Stimulated activated CD8-positive, alpha-beta memory T cell treated with anti-CD3 and anti-CD28 coated beads, Interleukin-15, amount 100 ng/mL, for 4 hours (primary cell): ENCODE data around the gene DHRS13.
A peak's percentile ranks its signal among the peaks of the same experiment; 100 is the strongest.
"Not testable (repeated sequence)": the region's sequence is repeated elsewhere in the genome, so short reads cannot be mapped to it uniquely, and the experiment has no call there.

Experiments
- DNase-seq, 2 donors: peaks; one replicate each; pipeline ENCODE4 v3.0.0-alpha.2; 2020; ENCODE audit warnings: low read depth in 2 of 2

DHRS13 gene

DNA sequence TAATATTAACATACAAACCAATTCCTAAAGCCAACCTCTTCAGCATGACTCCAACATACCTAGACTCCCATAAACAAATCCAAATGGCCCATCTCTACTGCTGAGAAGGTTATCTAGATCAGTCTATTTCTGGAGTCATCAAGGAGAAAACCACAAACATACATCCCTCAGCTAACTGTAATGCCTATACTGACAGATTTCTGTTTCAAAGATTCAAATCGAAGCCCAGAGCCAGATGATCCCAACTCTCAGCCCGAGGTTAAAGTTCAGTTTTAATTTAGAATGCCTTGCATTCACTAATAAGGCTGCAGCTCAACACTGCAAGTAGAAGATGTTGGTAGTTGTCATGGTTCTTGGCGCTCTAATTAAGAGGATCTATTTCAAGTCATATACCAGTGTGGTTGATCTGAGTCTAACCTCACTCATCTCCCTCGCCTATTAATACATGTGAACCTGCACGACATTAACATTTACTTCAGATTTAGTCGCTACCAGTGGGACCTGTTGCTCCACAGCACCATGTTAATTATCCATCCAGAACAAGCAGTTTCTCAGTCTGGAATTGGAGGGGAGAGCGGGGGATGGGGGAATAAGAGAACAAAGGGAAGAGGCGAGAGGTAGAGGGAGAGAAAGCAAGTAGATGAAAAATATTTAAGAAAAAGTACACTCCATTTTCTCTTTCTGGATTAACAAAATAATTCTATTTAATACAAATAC is 33.0 kb upstream of the DHRS13 start:
- DNase-seq: no peak

DNA sequence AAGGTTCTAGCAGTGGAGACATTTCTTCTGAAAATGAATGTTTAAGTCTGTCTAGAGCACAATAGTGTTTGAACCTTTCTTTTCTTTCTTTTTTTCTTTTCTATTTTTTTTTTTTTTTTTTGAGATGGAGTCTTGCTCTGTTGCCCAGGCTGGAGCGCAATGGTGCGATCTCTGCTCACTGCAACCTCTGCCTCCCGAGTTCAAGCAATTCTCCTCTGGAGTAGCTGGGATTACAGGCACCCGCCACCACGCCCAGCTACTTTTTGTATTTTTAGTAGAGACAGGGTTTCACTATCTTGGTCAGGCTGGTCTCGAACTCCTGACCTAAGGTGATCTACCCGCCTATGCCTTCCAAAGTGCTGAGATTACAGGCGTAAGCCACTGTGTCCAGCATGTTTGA is 31.6 kb upstream of the DHRS13 start:
- DNase-seq: not testable (repeated sequence)

DNA sequence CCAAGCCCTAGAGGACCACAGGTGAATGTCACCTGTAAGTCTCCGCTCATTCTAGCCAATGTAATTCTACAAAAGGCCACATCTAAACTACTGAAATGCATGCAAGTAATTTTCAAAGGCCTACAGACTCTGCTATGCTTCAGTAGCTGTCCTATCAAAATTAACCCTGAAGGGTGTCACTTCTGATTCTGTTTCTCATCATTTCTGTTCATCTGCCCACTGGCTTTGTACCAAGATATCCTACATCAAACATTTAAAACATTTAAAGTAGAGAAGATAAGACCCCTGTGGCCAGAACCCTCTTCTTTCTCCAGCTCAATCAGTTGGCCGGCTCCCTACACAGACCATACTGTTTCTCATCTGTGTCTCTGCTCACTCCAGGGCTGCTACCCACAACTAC is 26.9 kb upstream of the DHRS13 start:
- DNase-seq: no peak

DNA sequence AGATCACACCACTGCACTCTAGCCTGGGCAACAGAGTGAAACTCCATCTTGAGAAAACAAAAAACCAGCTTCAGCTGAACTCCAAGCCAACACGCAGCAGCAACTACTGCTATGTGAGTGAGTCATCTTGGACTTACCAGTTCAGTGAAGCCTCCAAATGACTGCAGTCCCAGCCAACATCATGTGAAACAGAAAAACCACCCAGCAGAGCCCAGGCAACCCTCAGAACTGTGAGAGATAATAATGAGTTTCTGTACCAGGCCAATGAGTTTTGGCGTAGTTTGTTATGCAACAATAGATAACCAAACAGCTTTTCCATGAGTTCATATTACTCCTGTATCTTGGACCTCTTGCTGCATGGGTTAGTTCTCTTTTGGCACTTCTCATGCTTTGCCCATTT is 25.2 kb upstream of the DHRS13 start:
- no peak for DNase-seq

DNA sequence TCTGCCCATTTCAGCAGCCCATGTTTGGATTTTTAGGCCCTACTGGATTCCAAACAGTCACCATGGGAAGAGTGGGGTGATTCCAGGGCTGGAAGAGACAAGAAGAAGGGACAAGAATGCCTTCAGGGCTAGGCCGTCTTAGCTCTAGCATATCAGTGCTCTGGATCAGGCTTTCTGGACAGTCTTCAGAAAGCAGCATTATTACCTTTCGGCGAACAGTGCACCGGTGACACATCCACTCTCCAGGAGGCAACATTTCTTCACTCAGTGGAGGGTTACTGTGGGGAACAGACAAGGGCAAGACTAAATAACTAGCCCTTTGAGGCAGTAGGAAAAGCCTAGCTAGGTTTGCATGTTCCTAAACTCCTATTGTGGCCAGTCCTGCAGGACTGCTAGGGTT is 23.9 kb upstream of the DHRS13 start:
- no peak for DNase-seq

DNA sequence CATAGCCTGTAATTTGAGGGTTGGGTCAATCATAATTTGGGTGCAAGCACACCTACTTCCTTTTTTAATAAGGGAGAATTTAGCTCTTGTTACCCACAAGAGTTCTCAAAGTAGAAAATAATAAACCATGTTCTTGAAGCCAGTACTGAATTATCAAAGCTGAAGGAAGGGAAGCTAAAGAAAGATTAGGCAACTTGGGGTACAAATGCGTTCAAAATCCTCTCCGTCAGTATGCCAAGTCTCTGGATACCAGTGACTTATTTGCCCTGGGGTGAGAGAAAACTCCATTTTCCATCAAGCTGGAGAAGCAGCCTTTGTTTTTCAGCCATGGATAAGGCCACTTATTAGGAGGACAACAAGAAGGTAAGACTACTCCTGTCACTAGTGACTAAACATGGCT is 23.5 kb upstream of the DHRS13 start:
- no peak for DNase-seq

DNA sequence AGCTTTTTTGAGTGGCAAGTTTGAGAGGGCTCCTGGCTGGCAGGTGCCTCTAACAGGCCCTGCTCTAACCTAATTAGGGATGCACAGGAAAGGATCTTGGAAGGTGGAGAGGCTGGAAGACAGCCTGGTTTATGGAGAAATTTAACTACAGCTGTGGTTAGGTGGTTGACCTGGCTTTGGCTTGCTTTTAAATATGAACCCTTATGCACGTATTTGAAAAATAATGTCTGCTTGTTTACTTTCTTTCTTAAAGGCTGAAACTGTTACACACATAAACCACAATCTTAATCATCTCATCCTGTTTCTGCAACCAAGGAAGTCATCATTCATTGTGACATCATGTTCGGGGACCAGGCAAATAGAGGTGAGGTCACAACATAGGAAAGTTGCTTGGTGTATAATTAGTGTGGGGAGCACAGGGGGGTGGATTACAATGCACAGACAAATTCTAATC is 23.1 kb upstream of the DHRS13 start:
- DNase-seq: peak in 1 of 2 donors; percentile 43

DNA sequence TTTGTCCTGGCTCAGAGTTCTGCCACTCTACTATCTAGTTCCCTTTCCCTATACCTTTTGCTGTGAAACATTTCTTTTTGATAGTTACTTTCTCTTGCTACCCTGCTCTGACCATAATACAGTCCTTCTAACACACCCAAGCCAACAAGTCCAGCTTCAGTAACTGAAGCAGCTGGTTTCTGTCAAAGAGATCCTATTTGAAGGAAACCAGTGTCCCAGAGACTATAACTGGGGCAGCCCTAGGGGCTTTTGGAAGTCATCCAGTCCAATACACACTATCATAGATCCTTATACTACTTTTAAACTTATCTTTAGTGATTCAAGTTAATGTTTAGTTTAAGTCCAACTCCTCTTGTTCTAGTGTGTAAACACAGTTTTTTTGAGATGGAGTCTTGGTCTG is 17.3 kb upstream of the DHRS13 start:
- DNase-seq: no peak

DNA sequence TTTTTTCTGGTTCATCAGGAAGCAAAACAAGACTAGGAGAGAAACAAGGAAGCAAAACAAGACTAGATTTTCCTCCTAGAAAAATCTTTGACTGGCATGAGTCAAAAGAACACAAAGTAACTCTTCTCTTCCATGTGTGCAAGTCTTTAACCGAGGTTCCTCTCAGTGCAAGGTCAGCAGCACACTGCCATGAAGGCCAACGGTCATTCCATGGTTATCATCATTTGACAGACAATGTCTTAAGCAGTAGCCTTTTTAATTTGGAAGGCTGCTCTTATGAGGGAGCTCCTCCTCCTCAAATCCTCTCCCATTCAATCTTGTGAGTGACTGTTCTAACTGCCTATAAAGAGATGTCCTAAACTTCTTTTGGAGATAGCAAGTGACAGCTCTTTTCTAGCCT is 15.4 kb upstream of the DHRS13 start:
- DNase-seq: no peak

DNA sequence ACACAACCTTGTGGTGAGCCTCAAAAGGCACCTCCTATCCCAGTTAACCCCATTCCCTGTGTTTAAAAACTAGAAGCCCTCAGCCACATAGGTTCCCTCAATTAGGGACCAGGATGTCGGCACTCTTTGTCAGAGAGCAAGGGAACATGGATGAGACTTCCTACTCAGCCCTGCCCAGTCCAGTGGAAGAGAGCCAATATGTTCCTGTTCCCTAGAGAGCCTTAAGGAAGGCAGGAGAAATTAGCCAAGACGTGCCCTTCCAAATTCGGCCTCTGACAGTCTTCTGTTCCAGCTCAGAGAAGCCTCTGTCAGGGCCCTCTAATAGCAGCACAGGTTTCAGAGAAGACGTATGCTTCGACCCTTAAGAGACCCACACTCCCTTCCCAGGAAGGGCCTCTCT is 14.6 kb upstream of the DHRS13 start:
- DNase-seq: no peak

DNA sequence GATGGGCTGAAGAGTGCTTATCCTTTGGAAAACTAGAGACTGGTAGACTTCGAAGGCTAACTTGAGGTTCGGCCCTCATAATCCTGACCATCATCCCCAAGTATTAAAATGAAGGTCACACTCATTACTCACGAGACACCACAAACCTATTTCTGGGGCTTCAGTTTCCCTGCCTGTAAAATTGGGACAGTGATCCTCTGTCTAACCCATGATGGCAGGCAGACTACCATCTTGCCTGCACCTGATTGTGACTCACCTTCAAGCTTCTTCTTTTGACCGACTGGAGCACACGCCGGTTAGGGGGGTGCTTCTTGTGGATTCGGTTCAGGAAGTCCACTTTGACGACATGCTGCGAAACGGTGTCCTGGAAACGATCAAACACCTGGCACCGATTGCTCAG is 14.2 kb upstream of the DHRS13 start:
- DNase-seq: no peak

DNA sequence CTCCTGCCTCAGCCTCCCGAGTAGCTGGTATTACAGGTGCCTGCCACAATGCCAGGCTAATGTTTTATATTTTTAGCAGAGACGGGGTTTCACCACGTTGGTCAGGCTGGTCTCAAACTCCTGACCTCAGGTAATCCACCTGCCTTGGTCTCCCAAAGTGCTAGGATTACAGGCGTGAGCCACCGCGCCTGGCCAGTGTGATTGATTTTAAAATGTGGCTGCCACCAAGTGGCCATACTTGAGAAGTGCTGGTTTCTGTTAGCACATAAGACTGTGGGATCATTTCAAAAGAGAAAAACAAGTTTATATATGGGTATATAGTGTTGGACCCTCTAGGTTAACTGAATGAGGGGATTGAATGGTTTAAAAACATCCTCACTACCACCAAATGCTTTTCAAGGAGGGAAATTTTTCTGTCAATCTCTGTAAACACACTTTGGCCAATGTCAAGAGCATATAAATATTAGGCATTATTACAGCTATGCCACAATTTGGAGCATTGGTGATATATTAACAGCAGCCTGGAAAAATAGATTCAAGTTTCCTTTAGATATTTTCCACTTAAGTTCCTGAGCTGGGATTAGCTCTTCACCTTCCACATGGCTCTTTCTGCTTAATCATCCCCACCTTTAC is 13.5 kb upstream of the DHRS13 start:
- DNase-seq: no peak

DNA sequence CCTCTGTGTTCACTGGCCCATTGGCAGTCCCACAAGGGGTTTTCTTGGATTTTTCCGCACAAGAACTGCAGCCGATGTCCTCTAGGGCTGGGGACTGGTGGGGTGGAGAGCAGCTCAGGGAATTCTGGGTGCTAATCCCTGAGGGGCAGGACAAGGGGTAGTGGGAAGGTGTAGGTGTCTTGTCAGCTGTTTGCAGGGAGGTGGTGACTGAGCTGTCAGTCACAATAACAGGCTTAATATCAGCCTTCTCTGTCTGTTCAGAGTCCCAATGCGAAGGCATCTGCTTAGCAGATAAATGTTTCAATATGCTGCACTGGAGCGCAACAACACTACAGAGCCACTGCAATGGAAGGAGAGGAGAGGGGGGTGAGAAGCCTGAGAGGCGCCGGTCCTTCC is 10.1 kb upstream of the DHRS13 start:
- no peak for DNase-seq

DNA sequence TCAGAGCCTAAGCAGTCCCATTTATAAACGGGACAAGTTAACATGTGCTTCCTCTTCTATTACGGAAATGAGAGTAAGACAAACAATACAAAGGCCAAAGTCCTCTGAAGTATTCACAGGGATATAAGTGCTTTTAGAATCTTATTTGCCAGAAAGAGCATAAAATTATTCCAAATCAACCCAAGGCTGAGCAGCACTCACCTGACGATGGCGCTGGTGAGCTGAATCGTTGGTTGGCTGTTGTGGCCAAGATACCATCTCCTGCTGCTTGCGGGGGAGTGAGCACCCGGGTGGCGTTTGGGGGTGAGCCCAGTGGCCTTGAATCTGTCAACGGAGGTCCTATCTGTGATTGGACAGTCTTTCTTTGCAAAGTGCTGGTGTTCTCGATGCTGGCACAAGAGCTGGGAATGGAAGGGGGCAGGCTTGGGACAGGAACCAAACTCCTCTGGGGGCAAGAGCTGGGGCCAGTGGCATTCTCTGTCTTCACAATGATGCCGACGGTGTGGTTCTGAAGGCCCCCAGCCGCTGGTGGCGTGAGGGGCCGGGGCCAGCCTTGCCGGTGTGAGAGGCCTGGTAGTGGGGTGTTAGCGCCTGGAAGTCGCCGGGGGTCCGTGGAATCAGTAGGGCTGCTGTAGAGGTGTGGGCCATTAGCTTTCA is 9.5 kb upstream of the DHRS13 start:
- DNase-seq: no peak

DNA sequence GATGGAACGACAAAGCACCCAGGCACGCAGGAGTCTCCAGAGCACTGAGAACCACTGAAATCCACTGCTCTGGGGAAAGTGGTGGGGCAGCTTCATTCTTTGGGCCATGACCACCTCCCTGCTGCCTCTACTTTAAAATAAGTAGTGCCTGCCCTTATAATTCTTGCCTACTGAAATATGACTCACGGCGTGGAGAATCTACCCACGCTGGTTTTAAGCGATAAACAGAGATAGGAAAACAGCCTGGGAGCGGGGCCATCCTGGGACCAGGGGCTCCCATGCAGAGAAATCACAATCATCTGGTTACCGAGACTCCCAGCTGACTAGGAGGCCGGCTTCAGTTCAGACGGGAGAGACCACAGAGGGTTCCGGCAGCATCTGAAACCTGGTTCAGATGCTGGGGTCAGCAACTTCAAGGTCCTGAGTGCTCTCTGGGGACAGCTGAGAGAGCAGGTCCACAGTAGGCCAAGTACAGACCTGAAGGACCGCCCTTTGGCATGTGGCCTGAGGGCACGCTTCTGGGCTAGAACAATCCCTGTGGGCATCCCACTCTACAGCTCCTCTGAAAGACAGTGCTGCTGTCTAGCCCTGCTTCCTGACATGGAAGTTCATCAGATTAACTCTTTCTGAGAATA is 8.6 kb upstream of the DHRS13 start:
- no peak for DNase-seq

DNA sequence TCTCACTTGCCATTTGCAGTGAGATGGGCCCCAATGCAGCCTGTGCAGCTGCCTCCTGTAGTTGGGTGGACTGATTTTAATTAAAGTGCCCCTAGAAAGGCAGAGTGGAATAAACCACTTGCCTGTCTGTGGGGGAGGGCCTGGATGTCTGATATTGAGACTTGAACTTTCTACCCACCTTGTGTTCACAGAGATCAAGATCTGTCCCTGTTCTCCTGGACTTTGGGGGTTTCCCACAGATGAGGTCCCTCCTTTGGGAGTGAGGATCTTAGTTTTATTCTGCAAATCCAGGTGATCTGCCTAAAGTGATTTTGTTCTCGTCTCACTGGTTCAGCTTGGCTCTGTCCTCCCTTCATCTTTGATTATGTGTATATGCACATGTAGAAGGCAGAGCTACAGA is 7.7 kb upstream of the DHRS13 start:
- no peak for DNase-seq

DNA sequence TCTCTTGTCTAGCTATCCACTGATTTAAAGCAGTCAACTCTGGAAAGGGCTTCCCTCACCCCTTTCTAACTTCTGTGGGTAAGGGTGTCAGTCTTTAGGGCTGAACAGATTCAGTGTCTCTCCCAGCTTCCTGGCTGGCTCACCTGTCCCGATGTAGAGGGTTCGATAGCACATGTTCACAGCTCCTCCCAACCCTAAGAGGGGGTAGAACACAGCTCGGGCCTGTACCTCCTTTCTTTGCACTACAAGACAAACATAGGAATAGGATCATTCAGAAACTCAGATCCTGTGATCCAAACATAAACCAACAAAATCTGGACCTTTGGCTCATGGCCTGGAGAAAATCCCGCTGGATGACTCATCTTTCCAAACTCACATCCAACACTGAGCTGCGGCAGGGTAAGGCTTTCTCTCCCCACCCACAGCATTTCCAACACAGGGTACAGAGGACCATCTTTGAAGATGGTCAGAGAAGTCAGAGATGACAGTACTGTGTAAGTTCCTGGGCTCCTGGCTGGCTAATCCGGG is 5.8 kb upstream of the DHRS13 start:
- no peak for DNase-seq

DNA sequence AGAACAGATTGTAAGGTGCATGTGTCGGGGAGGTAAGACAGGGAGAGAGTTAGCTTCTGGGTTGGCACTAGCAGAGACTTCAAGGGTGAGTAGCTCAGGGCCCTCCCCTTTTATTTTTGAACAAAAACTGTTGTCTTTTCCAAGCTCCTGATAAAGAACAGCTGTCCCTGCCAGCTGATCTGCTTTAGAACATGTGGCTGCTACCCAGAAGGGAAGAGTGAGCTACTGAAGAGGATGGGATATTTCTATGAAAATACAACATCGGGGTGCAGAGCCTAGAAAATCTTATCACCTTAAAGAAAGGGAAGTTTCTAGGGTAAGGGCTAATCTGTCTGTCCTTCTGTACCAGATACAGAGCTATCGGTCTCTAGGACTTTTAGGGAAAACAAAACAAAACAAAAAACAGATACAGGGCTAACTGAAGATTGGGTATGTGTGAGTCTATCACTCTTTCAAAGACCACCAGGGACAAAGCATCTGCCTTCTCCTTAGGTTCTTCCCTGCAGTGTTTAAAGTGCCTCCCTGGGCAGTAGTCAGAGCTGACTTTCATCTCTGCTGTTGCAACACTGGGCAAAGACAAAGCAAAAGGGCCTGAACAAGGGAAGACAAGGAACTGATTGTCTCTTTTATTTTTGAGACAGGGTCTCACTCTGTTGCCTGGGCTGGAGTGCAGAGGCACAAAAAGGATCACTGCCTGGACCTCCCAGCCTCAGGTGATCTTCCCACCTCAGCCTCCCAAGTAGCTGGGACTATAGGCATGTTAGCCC is 5.0 kb upstream of the DHRS13 start:
- no peak for DNase-seq

DNA sequence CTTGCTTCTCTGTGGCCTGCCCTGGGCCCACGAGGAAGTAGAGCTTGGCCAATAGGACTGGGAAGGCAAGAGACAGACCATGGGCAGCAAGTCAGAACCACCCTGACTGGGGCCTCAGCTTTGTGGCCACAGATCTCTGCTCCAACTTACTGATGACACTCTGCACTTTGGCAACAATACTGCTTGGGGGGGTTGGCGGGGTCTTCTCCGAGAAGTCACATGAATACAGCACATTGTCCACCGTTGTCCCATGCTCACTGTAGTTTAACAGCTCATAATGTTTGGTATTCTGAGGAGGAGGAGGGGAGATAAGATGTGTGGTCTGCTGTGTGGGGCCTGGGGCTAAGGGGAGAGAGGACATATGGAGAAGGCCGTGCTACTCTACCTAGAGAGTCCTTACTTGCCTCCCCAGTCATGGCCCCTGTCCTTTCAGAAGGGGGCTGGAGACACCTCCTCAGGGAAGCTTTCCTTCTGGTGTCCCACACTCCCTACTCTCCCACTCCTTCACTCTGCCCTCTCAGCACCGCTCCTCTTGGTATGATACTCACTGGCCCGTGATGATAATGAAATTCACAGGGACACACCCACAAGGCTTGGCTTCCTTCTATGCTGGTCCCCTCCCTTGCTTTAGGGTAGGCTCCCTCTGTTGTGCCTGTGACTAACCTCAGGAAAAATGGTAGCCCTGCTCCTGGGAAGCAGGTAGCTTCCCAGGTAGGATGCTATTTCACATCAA is 4.0 kb upstream of the DHRS13 start:
- DNase-seq: no peak

DNA sequence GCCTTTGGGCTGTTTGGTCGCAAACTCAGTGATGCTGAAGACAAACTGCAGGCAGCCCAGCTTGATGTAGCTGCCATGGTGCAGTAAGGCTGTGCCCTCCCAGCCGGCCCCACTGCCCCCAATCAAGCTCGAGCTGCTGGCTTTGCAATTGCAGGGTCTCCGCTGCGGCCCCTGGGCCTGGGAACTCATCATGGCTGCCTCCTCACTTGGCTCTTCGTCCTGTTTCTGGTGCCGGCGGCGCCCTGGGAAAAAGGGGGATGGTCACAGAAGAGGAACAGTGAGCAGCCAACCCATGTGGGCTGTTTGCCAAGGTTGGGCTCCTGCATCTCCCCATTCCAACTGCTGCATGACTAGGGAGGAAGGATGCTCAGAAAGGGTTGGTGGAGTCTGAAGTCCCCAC is 3.4 kb upstream of the DHRS13 start:
- no peak for DNase-seq

DNA sequence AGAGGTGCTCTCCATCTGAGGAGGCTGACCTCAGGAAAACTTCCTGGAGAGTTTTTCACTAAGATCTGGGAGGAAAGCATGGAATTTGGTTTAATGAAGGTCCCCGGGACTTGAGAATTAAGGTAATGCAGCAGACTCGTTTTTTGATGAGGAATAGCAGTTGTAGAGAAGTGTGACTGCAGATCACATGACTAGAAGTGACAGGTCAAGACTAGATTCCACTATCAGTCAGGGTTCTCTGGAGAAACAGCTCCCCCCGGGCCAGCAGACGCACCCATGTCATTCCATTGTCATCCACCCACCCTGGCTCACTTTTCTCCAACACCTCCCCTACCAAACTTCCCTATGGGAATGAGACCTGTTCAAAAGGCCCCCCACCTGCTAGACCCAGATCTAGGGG is 1.9 kb upstream of the DHRS13 start:
- no peak for DNase-seq
